ENCODE measurements around the gene AKTIP.
"Not testable (repeated sequence)": the region's sequence is repeated elsewhere in the genome, so short reads cannot be mapped to it uniquely, and the experiment has no call there.

The AKTIP gene

GRCh38 chr16:53502331-53503269 is at the start of gene AKTIP:
TSS of gene AKTIP (minus strand) at chr16:53503209. CDS start at chr16:53500259, 2,950 bp downstream.
- peak; percentile 63 for DNase-seq

- peak; percentile 82 for DNase-seq
Measured at GRCh38 chr16:53549970-53550690, 47.1 kb upstream of the AKTIP start.

- DNase-seq, result no peak
Measured at GRCh38 chr16:53546988-53547391, 44.0 kb upstream of the AKTIP start.

- DNase-seq, result no peak
Measured at GRCh38 chr16:53545433-53545832, 42.4 kb upstream of the AKTIP start.

- no peak for DNase-seq
Measured at GRCh38 chr16:53542283-53542682, 39.3 kb upstream of the AKTIP start.

GRCh38 chr16:53541326-53541725 is 38.3 kb upstream of the AKTIP start:
- no peak for DNase-seq

GRCh38 chr16:53539759-53540718 is 37.0 kb upstream of the AKTIP start:
- DNase-seq, result not testable (repeated sequence)

GRCh38 chr16:53539346-53539745 is 36.3 kb upstream of the AKTIP start:
- not testable (repeated sequence) for DNase-seq

GRCh38 chr16:53537626-53538025 is 34.6 kb upstream of the AKTIP start:
- no peak for DNase-seq

GRCh38 chr16:53534206-53534605 is 31.2 kb upstream of the AKTIP start:
- no peak for DNase-seq

GRCh38 chr16:53530741-53531140 is 27.7 kb upstream of the AKTIP start:
- no peak for DNase-seq

- peak; percentile 35 for DNase-seq
Measured at GRCh38 chr16:53530046-53530445, 27.0 kb upstream of the AKTIP start.

- peak; percentile 34 for DNase-seq
Measured at GRCh38 chr16:53529513-53529912, 26.5 kb upstream of the AKTIP start.

GRCh38 chr16:53528797-53529196 is 25.8 kb upstream of the AKTIP start:
- no peak for DNase-seq

GRCh38 chr16:53523971-53524548 is 21.1 kb upstream of the AKTIP start:
- no peak for DNase-seq

- no peak for DNase-seq
Measured at GRCh38 chr16:53523126-53523804, 20.3 kb upstream of the AKTIP start.

- no peak for DNase-seq
Measured at GRCh38 chr16:53519417-53520091, 16.5 kb upstream of the AKTIP start.

- no peak for DNase-seq
Measured at GRCh38 chr16:53518550-53519416, 15.8 kb upstream of the AKTIP start.

GRCh38 chr16:53517851-53518250 is 14.8 kb upstream of the AKTIP start:
- DNase-seq, result no peak

GRCh38 chr16:53515811-53516210 is 12.8 kb upstream of the AKTIP start:
- no peak for DNase-seq

Measured in retina (tissue), 1 donor.